Measurements from ENCODE around the gene RUFY3. TPM values are rescaled to one million over a fixed set of nuclear protein-coding genes. Genes with fewer than 3 reads are reported as not detected.

The RUFY3 gene
- total RNA-seq, 1 experiment from 2014 or later = 32.9 TPM

DNA sequence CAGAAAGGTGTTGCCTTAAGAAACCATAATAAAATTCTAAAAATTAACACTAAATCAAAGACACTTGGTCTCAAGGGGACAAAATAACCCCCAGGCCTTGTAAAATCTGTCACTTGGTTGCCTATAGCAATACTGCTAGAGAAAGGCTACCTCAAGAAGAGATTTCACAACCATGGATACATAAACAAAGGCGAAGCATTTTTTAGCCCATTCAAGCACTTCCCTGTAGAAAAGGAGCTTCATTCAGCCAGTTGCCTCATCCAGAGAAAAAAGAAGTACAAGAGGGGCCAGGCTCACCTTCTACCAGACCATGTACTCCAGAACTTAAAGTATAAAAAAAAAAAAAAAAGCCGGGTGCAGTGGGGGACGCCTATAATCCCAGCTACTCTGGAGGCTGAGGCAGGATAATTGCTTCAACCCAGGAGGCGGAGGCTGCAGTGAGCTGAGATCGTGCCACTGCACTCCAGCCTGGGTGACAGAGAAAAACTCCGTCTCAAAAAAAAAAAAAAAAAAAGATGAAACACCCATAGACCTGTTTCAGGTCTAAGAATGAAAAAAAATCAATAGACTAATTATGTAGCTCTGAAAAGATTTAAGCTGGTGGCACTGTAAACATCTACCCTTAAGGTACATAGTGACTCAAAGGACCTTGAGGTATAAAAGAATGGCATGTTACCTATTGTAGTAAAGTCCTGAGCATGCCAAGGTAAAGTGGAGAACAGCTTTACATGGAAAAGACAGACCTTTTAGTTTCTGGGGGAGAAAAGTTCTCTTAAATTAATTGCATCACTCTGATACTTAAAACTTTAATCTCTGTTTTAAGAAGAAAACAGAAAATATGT lies 18.0 kb downstream of the RUFY3 start:
- Histone ChIP-seq H3K27me3 (ENCODE audit: insufficient read depth, low read length) (no peaks in the 10 kb centered on the region), H3K9ac (ENCODE audit: low read length) (no peak overlapping the region), H3K4me3 (replicated peaks in 1 of 2; ENCODE audit: low read depth in 1 of 2, low read length in 2 of 2) (no peak overlapping the region), H3K4me2 (ENCODE audit: low read length) (no peak overlapping the region), H3K9me3 (ENCODE audit: control insufficient read depth in 1 of 2, insufficient read depth in 1 of 2, low read depth in 1 of 2, low read length in 2 of 2) (no peaks in the 10 kb centered on the region), H3K27ac (ENCODE audit: low read depth, low read length) (no peak overlapping the region), H4K20me1 (ENCODE audit: insufficient read depth) (no peaks in the 10 kb centered on the region), H3K4me1 (ENCODE audit: control insufficient read depth in 1 of 2, insufficient read depth in 2 of 2, low read length in 2 of 2) (peaks cover 8 to 17% of the 10 kb centered on the region in 2 experiments; a peak in 3 of 4 replicates), H2AFZ (ENCODE audit: low read depth, low read length, poor library complexity, severe bottlenecking) (no peak overlapping the region), H3K79me2 (ENCODE audit: insufficient read depth, low read length) (peaks cover 13% of the 10 kb centered on the region), H3K9me2 (ENCODE audit: insufficient read depth) (no peaks in the 10 kb centered on the region), H3K36me3 (ENCODE audit: control insufficient read depth in 1 of 2, insufficient read depth in 2 of 2, low read length in 2 of 2) (no peaks in the 10 kb centered on the region)
- DNase-seq (ENCODE audit: low read depth, low spot score) (no peak), ATAC-seq (no peak)
- TF ChIP-seq JUND (IDR thresholded peaks at IDR 0.05) (no peak), ZFX (IDR thresholded peaks at IDR 0.05) (no peak), POLR2A (IDR thresholded peaks at IDR 0.05; ENCODE audit: borderline replicate concordance, extremely low read depth, insufficient read depth, insufficient read length) (no peak), SRF (IDR thresholded peaks at IDR 0.05; ENCODE audit: low read depth) (no peak), SIN3A (IDR thresholded peaks at IDR 0.05; ENCODE audit: low read depth) (no peak), ZBTB33 (IDR thresholded peaks at IDR 0.05; ENCODE audit: extremely low read depth, insufficient replicate concordance, low read length) (no peak), CEBPB (IDR thresholded peaks at IDR 0.05; ENCODE audit: low read depth) (no peak), SP1 (IDR thresholded peaks at IDR 0.05; ENCODE audit: low read depth) (no peak), EZH2phosphoT487 (IDR thresholded peaks at IDR 0.05; ENCODE audit: borderline replicate concordance) (no peak), FOSL1 (IDR thresholded peaks at IDR 0.05; ENCODE audit: low read depth) (no peak), YY1 (IDR thresholded peaks at IDR 0.05; ENCODE audit: extremely low read depth, insufficient replicate concordance, low read depth, low read length) (no peak), RAD21 (IDR thresholded peaks at IDR 0.05; ENCODE audit: low read depth) (no peak), ELF1 (IDR thresholded peaks at IDR 0.05; ENCODE audit: borderline replicate concordance, low read depth) (no peak), POLR2AphosphoS5 (IDR thresholded peaks at IDR 0.05; ENCODE audit: low read depth, low read length) (no peak), EZH2 (IDR thresholded peaks at IDR 0.05) (no peak), TCF7L2 (IDR thresholded peaks at IDR 0.05; ENCODE audit: borderline replicate concordance, extremely low read depth, insufficient read depth, insufficient read length) (no peak), CBX3 (IDR thresholded peaks at IDR 0.05; ENCODE audit: low read depth) (no peak)
- TF ChIP-seq, protein P1, sequence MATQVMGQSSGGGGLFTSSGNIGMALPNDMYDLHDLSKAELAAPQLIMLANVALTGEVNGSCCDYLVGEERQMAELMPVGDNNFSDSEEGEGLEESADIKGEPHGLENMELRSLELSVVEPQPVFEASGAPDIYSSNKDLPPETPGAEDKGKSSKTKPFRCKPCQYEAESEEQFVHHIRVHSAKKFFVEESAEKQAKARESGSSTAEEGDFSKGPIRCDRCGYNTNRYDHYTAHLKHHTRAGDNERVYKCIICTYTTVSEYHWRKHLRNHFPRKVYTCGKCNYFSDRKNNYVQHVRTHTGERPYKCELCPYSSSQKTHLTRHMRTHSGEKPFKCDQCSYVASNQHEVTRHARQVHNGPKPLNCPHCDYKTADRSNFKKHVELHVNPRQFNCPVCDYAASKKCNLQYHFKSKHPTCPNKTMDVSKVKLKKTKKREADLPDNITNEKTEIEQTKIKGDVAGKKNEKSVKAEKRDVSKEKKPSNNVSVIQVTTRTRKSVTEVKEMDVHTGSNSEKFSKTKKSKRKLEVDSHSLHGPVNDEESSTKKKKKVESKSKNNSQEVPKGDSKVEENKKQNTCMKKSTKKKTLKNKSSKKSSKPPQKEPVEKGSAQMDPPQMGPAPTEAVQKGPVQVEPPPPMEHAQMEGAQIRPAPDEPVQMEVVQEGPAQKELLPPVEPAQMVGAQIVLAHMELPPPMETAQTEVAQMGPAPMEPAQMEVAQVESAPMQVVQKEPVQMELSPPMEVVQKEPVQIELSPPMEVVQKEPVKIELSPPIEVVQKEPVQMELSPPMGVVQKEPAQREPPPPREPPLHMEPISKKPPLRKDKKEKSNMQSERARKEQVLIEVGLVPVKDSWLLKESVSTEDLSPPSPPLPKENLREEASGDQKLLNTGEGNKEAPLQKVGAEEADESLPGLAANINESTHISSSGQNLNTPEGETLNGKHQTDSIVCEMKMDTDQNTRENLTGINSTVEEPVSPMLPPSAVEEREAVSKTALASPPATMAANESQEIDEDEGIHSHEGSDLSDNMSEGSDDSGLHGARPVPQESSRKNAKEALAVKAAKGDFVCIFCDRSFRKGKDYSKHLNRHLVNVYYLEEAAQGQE (IDR thresholded peaks at IDR 0.05; ENCODE audit: low read depth) = no peak
- TF ChIP-seq, protein P2, sequence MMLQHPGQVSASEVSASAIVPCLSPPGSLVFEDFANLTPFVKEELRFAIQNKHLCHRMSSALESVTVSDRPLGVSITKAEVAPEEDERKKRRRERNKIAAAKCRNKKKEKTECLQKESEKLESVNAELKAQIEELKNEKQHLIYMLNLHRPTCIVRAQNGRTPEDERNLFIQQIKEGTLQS (IDR thresholded peaks at IDR 0.05) = no peak
- TF ChIP-seq, protein P3, sequence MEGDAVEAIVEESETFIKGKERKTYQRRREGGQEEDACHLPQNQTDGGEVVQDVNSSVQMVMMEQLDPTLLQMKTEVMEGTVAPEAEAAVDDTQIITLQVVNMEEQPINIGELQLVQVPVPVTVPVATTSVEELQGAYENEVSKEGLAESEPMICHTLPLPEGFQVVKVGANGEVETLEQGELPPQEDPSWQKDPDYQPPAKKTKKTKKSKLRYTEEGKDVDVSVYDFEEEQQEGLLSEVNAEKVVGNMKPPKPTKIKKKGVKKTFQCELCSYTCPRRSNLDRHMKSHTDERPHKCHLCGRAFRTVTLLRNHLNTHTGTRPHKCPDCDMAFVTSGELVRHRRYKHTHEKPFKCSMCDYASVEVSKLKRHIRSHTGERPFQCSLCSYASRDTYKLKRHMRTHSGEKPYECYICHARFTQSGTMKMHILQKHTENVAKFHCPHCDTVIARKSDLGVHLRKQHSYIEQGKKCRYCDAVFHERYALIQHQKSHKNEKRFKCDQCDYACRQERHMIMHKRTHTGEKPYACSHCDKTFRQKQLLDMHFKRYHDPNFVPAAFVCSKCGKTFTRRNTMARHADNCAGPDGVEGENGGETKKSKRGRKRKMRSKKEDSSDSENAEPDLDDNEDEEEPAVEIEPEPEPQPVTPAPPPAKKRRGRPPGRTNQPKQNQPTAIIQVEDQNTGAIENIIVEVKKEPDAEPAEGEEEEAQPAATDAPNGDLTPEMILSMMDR (IDR thresholded peaks at IDR 0.05 in 2 of 3, conservative IDR thresholded peaks at IDR 0.05 in 1 of 3; ENCODE audit: borderline replicate concordance in 1 of 3, insufficient read depth in 1 of 3, low read depth in 2 of 3, low read length in 2 of 3) = no peak
- BruUV-seq (replicated peaks) = no TSS peak
- intact Hi-C loops (cut with micrococcal nuclease) = no loop called here
- POLR2A ChIA-PET = no interaction called here
- CTCF ChIA-PET = no interaction called here
- RAD21 ChIA-PET (ENCODE audit: low non-redundant PET in 1 of 2, low total read pairs in 2 of 2, uncharacterized antibody in 2 of 2, unreplicated experiment in 2 of 2) = no interaction called here

Measured in HCT116 (cell line).